GM12874 (cell line): Measurements from ENCODE around the gene RSBN1.

ENCODE experiments used
- CTCF ChIP-seq: IDR thresholded peaks from 2 replicates; pipeline ENCODE4 v1.5.1; 2011; ENCODE audit warnings: low read depth, mild to moderate bottlenecking, control low read depth, low read length, moderate library complexity; ENCODE audit not compliant: insufficient read depth

RSBN1 gene

GRCh38 chr1:113802367-113803007 is 9.8 kb downstream of the RSBN1 start:
- no peak for TF ChIP-seq CTCF

DNA sequence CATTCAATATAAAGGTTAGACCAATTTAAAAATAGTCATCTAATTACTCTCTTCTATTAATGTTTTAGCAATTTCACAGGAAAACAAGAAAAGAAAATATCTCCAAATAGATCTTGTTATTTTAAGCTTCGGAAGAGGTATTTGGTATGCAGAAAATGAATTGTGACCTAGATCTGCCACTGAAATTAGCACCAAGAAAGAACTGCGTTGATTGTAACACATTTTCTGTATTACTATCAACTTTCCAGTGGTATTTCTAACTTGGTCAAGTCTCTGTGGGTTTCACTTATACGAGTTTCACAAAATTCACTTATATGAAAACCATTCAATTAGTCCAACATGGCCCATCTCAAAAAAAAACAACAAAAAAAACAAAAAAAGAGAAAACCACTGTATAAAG is 11.8 kb downstream of the RSBN1 start:
- no peak for TF ChIP-seq CTCF

- TF ChIP-seq CTCF, result no peak
These were observed 14.8 kb downstream of the RSBN1 start for GRCh38 chr1:113797472-113797871.

GRCh38 chr1:113793878-113794834 is 18.1 kb downstream of the RSBN1 start:
- no peak for TF ChIP-seq CTCF

- TF ChIP-seq CTCF, result no peak
These were observed 19.3 kb downstream of the RSBN1 start for GRCh38 chr1:113792986-113793385.

GRCh38 chr1:113792471-113792870 is 19.8 kb downstream of the RSBN1 start:
- TF ChIP-seq CTCF, result no peak

GRCh38 chr1:113788802-113789201 is 23.5 kb downstream of the RSBN1 start:
- no peak for TF ChIP-seq CTCF
